ENCODE measurements around the gene FHAD1. TPM values are rescaled to one million over a fixed set of nuclear protein-coding genes. Genes with fewer than 3 reads are reported as not detected.
"Not testable (repeated sequence)": the region's sequence is repeated elsewhere in the genome, so short reads cannot be mapped to it uniquely, and the experiment has no call there.

The FHAD1 gene
- total RNA-seq, 1 experiment from 2014 or later, result 1.0 TPM

- DNase-seq (ENCODE audit: low read depth), result no peak
These were observed 123.9 kb downstream of the FHAD1 start for GRCh38 chr1:15370781-15371520.

GRCh38 chr1:15371610-15372545, 124.9 kb downstream of the FHAD1 start:
- DNase-seq (ENCODE audit: low read depth), result no peak

- DNase-seq (ENCODE audit: low read depth), result no peak
These were observed 131.7 kb downstream of the FHAD1 start for GRCh38 chr1:15378729-15379128.

- not testable (repeated sequence) for DNase-seq (ENCODE audit: low read depth)
These were observed 132.1 kb downstream of the FHAD1 start for GRCh38 chr1:15379151-15379550.

- DNase-seq (ENCODE audit: low read depth), result no peak
These were observed 133.8 kb downstream of the FHAD1 start for GRCh38 chr1:15380601-15381508.

GRCh38 chr1:15381805-15382204, 134.8 kb downstream of the FHAD1 start:
- DNase-seq (ENCODE audit: low read depth), result no peak

- DNase-seq (ENCODE audit: low read depth), result no peak
These were observed 135.8 kb downstream of the FHAD1 start for GRCh38 chr1:15382601-15383518.

GRCh38 chr1:15383810-15384209, 136.8 kb downstream of the FHAD1 start:
- DNase-seq (ENCODE audit: low read depth), result no peak

GRCh38 chr1:15384301-15384901, 137.4 kb downstream of the FHAD1 start:
- DNase-seq (ENCODE audit: low read depth), result peak; percentile 60

- no peak for DNase-seq (ENCODE audit: low read depth)
These were observed 138.4 kb downstream of the FHAD1 start for GRCh38 chr1:15385420-15385819.

- no peak for DNase-seq (ENCODE audit: low read depth)
These were observed 139.2 kb downstream of the FHAD1 start for GRCh38 chr1:15386164-15386749.

- no peak for DNase-seq (ENCODE audit: low read depth)
These were observed 141.3 kb downstream of the FHAD1 start for GRCh38 chr1:15388201-15388880.

GRCh38 chr1:15389828-15390227, 142.8 kb downstream of the FHAD1 start:
- not testable (repeated sequence) for DNase-seq (ENCODE audit: low read depth)

GRCh38 chr1:15390667-15391066, 143.6 kb downstream of the FHAD1 start:
- DNase-seq (ENCODE audit: low read depth), result no peak

GRCh38 chr1:15391366-15391765, 144.3 kb downstream of the FHAD1 start:
- no peak for DNase-seq (ENCODE audit: low read depth)

- DNase-seq (ENCODE audit: low read depth), result no peak
These were observed 146.6 kb downstream of the FHAD1 start for GRCh38 chr1:15393475-15394257.

GRCh38 chr1:15394258-15394690, 147.3 kb downstream of the FHAD1 start:
- no peak for DNase-seq (ENCODE audit: low read depth)

GRCh38 chr1:15397236-15397635, 150.2 kb downstream of the FHAD1 start:
- no peak for DNase-seq (ENCODE audit: low read depth)

Measured in Daoy (cell line).